ENCODE measurements around the gene TYMP.

DNA sequence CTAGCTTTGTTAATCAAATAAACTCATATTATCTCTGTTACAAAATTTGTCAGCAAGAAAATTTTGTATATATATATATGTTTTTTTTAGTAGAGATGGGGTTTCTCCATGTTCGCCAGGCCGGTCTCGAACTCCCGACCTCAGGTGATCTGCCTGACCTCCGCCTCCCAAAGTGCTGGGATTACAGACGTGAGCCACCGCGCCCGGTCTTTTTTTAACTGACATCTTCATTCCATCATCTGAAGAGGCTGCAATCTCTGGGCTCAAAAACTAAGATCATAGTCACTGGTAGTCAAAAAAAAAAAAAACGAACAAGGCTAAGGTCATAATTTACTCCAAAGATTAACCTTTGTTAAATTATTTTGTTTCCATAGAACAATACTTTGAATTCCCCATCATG lies 10.6 kb upstream of the TYMP start:
- TF ChIP-seq POLR2AphosphoS5 (IDR thresholded peaks at IDR 0.05; ENCODE audit: insufficient read depth, low read depth, low read length) (no peak), POLR2A (IDR thresholded peaks at IDR 0.05; ENCODE audit: low read depth, low read length) (no peak), EZH2 (IDR thresholded peaks at IDR 0.05; ENCODE audit: borderline replicate concordance, low read depth, low read length, severe bottlenecking) (no peak), MYC (IDR thresholded peaks at IDR 0.05; ENCODE audit: low read depth, low read length) (no peak), GATA2 (IDR thresholded peaks at IDR 0.05; ENCODE audit: insufficient read depth, insufficient read length, low read depth, low read length) (no peak), JUN (IDR thresholded peaks at IDR 0.05; ENCODE audit: borderline replicate concordance, insufficient read depth, insufficient read length, low read depth) (no peak), FOS (IDR thresholded peaks at IDR 0.05; ENCODE audit: borderline replicate concordance, insufficient read depth, low read length) (no peak)
- TF ChIP-seq, protein P1, sequence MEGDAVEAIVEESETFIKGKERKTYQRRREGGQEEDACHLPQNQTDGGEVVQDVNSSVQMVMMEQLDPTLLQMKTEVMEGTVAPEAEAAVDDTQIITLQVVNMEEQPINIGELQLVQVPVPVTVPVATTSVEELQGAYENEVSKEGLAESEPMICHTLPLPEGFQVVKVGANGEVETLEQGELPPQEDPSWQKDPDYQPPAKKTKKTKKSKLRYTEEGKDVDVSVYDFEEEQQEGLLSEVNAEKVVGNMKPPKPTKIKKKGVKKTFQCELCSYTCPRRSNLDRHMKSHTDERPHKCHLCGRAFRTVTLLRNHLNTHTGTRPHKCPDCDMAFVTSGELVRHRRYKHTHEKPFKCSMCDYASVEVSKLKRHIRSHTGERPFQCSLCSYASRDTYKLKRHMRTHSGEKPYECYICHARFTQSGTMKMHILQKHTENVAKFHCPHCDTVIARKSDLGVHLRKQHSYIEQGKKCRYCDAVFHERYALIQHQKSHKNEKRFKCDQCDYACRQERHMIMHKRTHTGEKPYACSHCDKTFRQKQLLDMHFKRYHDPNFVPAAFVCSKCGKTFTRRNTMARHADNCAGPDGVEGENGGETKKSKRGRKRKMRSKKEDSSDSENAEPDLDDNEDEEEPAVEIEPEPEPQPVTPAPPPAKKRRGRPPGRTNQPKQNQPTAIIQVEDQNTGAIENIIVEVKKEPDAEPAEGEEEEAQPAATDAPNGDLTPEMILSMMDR (IDR thresholded peaks at IDR 0.05; ENCODE audit: extremely low read depth in 1 of 2, insufficient read depth in 1 of 2, low read depth in 1 of 2, low read length in 2 of 2): no peak
- TF ChIP-seq, protein P2, sequence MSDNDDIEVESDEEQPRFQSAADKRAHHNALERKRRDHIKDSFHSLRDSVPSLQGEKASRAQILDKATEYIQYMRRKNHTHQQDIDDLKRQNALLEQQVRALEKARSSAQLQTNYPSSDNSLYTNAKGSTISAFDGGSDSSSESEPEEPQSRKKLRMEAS (IDR thresholded peaks at IDR 0.05; ENCODE audit: insufficient read depth, insufficient read length): no peak

All from endothelial cell of umbilical vein (primary cell).